ENCODE data around the gene ARHGAP26.

Gene ARHGAP26

GRCh38 chr5:142908659-142909058, 138.5 kb downstream of the ARHGAP26 start:
- no peak overlapping the region for H3K27ac ChIP-seq (ENCODE audit: low read depth, low read length)
- H3K27me3 ChIP-seq (ENCODE audit: insufficient read depth, low read length): no peaks in the 10 kb centered on the region
- no peaks in the 10 kb centered on the region for H3K79me2 ChIP-seq (ENCODE audit: control insufficient read depth, insufficient read depth, low read length, unreplicated experiment)
- no peak overlapping the region for H3K4me3 ChIP-seq (ENCODE audit: low read depth, low read length)
- no peaks in the 10 kb centered on the region for H3K36me3 ChIP-seq (ENCODE audit: insufficient read depth, low read length)
- H3K4me1 ChIP-seq (ENCODE audit: control insufficient read depth, insufficient read depth, low read length, unreplicated experiment): no peaks in the 10 kb centered on the region
- no peak overlapping the region for H2AFZ ChIP-seq (ENCODE audit: low read length, unreplicated experiment)

- Histone ChIP-seq H3K27ac (ENCODE audit: low read depth, low read length) (no peak overlapping the region), H3K79me2 (ENCODE audit: control insufficient read depth, insufficient read depth, low read length, unreplicated experiment) (no peaks in the 10 kb centered on the region), H3K36me3 (ENCODE audit: insufficient read depth, low read length) (no peaks in the 10 kb centered on the region), H2AFZ (ENCODE audit: low read length, unreplicated experiment) (no peak overlapping the region), H3K4me1 (ENCODE audit: control insufficient read depth, insufficient read depth, low read length, unreplicated experiment) (no peaks in the 10 kb centered on the region), H3K4me3 (ENCODE audit: low read depth, low read length) (no peak overlapping the region), H3K27me3 (ENCODE audit: insufficient read depth, low read length) (no peaks in the 10 kb centered on the region)
Measured at GRCh38 chr5:142910128-142910527, 140.0 kb downstream of the ARHGAP26 start.

- no peak overlapping the region for H2AFZ ChIP-seq (ENCODE audit: low read length, unreplicated experiment)
- no peaks in the 10 kb centered on the region for H3K4me1 ChIP-seq (ENCODE audit: control insufficient read depth, insufficient read depth, low read length, unreplicated experiment)
- no peaks in the 10 kb centered on the region for H3K79me2 ChIP-seq (ENCODE audit: control insufficient read depth, insufficient read depth, low read length, unreplicated experiment)
- H3K27ac ChIP-seq (ENCODE audit: low read depth, low read length): no peak overlapping the region
- H3K27me3 ChIP-seq (ENCODE audit: insufficient read depth, low read length): no peaks in the 10 kb centered on the region
- no peak overlapping the region for H3K4me3 ChIP-seq (ENCODE audit: low read depth, low read length)
- H3K36me3 ChIP-seq (ENCODE audit: insufficient read depth, low read length): no peaks in the 10 kb centered on the region
Measured at GRCh38 chr5:142911170-142911569, 141.0 kb downstream of the ARHGAP26 start.

GRCh38 chr5:142911775-142912174, 141.6 kb downstream of the ARHGAP26 start:
- Histone ChIP-seq H3K4me3 (ENCODE audit: low read depth, low read length) (no peak overlapping the region), H3K36me3 (ENCODE audit: insufficient read depth, low read length) (no peaks in the 10 kb centered on the region)

GRCh38 chr5:142913728-142914338, 143.7 kb downstream of the ARHGAP26 start:
- Histone ChIP-seq H3K27ac (ENCODE audit: low read depth, low read length) (no peak overlapping the region), H3K4me1 (ENCODE audit: control insufficient read depth, insufficient read depth, low read length, unreplicated experiment) (no peaks in the 10 kb centered on the region), H3K36me3 (ENCODE audit: insufficient read depth, low read length) (no peaks in the 10 kb centered on the region), H3K4me3 (ENCODE audit: low read depth, low read length) (no peak overlapping the region), H3K79me2 (ENCODE audit: control insufficient read depth, insufficient read depth, low read length, unreplicated experiment) (no peaks in the 10 kb centered on the region), H3K27me3 (ENCODE audit: insufficient read depth, low read length) (no peaks in the 10 kb centered on the region), H2AFZ (ENCODE audit: low read length, unreplicated experiment) (no peak overlapping the region)

More at GRCh38 chr5:142911775-142912174, 141.6 kb downstream of the ARHGAP26 start:
- Histone ChIP-seq H3K4me1 (ENCODE audit: control insufficient read depth, insufficient read depth, low read length, unreplicated experiment) (no peaks in the 10 kb centered on the region), H3K79me2 (ENCODE audit: control insufficient read depth, insufficient read depth, low read length, unreplicated experiment) (no peaks in the 10 kb centered on the region), H3K27ac (ENCODE audit: low read depth, low read length) (no peak overlapping the region), H2AFZ (ENCODE audit: low read length, unreplicated experiment) (no peak overlapping the region), H3K27me3 (ENCODE audit: insufficient read depth, low read length) (no peaks in the 10 kb centered on the region)

- Histone ChIP-seq H3K79me2 (ENCODE audit: control insufficient read depth, insufficient read depth, low read length, unreplicated experiment) (no peaks in the 10 kb centered on the region), H2AFZ (ENCODE audit: low read length, unreplicated experiment) (no peak overlapping the region), H3K4me1 (ENCODE audit: control insufficient read depth, insufficient read depth, low read length, unreplicated experiment) (no peaks in the 10 kb centered on the region), H3K36me3 (ENCODE audit: insufficient read depth, low read length) (no peaks in the 10 kb centered on the region), H3K27me3 (ENCODE audit: insufficient read depth, low read length) (no peaks in the 10 kb centered on the region), H3K4me3 (ENCODE audit: low read depth, low read length) (no peak overlapping the region), H3K27ac (ENCODE audit: low read depth, low read length) (no peak overlapping the region)
Measured at GRCh38 chr5:142915038-142915437, 144.9 kb downstream of the ARHGAP26 start.

- Histone ChIP-seq H3K79me2 (ENCODE audit: control insufficient read depth, insufficient read depth, low read length, unreplicated experiment) (no peaks in the 10 kb centered on the region), H3K36me3 (ENCODE audit: insufficient read depth, low read length) (no peaks in the 10 kb centered on the region), H3K4me3 (ENCODE audit: low read depth, low read length) (no peak overlapping the region), H3K4me1 (ENCODE audit: control insufficient read depth, insufficient read depth, low read length, unreplicated experiment) (no peaks in the 10 kb centered on the region), H3K27me3 (ENCODE audit: insufficient read depth, low read length) (no peaks in the 10 kb centered on the region), H3K27ac (ENCODE audit: low read depth, low read length) (no peak overlapping the region), H2AFZ (ENCODE audit: low read length, unreplicated experiment) (no peak overlapping the region)
Measured at GRCh38 chr5:142915813-142916424, 145.7 kb downstream of the ARHGAP26 start.

- Histone ChIP-seq H3K79me2 (ENCODE audit: control insufficient read depth, insufficient read depth, low read length, unreplicated experiment) (no peaks in the 10 kb centered on the region), H3K27ac (ENCODE audit: low read depth, low read length) (no peak overlapping the region), H2AFZ (ENCODE audit: low read length, unreplicated experiment) (no peak overlapping the region), H3K4me1 (ENCODE audit: control insufficient read depth, insufficient read depth, low read length, unreplicated experiment) (peaks cover 10% of the 10 kb centered on the region), H3K36me3 (ENCODE audit: insufficient read depth, low read length) (no peaks in the 10 kb centered on the region), H3K27me3 (ENCODE audit: insufficient read depth, low read length) (no peaks in the 10 kb centered on the region), H3K4me3 (ENCODE audit: low read depth, low read length) (no peak overlapping the region)
Measured at GRCh38 chr5:142918959-142919635, 148.9 kb downstream of the ARHGAP26 start.

GRCh38 chr5:142920849-142921612, 150.9 kb downstream of the ARHGAP26 start:
- H3K36me3 ChIP-seq (ENCODE audit: insufficient read depth, low read length): no peaks in the 10 kb centered on the region

GRCh38 chr5:142922223-142922952, 152.2 kb downstream of the ARHGAP26 start:
- no peak overlapping the region for H2AFZ ChIP-seq (ENCODE audit: low read length, unreplicated experiment)
- H3K4me1 ChIP-seq (ENCODE audit: control insufficient read depth, insufficient read depth, low read length, unreplicated experiment): peaks cover 19% of the 10 kb centered on the region
- no peaks in the 10 kb centered on the region for H3K79me2 ChIP-seq (ENCODE audit: control insufficient read depth, insufficient read depth, low read length, unreplicated experiment)
- H3K27me3 ChIP-seq (ENCODE audit: insufficient read depth, low read length): no peaks in the 10 kb centered on the region
- H3K4me3 ChIP-seq (ENCODE audit: low read depth, low read length): no peak overlapping the region
- no peaks in the 10 kb centered on the region for H3K36me3 ChIP-seq (ENCODE audit: insufficient read depth, low read length)
- peak overlapping the region; percentile 2; the same call in 1 of the 2 replicates for H3K27ac ChIP-seq (ENCODE audit: low read depth, low read length)

More at GRCh38 chr5:142920849-142921612, 150.9 kb downstream of the ARHGAP26 start:
- H3K79me2 ChIP-seq (ENCODE audit: control insufficient read depth, insufficient read depth, low read length, unreplicated experiment): no peaks in the 10 kb centered on the region
- H3K27ac ChIP-seq (ENCODE audit: low read depth, low read length): no peak overlapping the region
- no peak overlapping the region for H2AFZ ChIP-seq (ENCODE audit: low read length, unreplicated experiment)
- no peak overlapping the region for H3K4me3 ChIP-seq (ENCODE audit: low read depth, low read length)
- peaks cover 16% of the 10 kb centered on the region for H3K4me1 ChIP-seq (ENCODE audit: control insufficient read depth, insufficient read depth, low read length, unreplicated experiment)
- no peaks in the 10 kb centered on the region for H3K27me3 ChIP-seq (ENCODE audit: insufficient read depth, low read length)
